Osteoblast (primary cell): ENCODE data around the gene PAK1. TPM values are rescaled to one million over a fixed set of nuclear protein-coding genes. Genes with fewer than 3 reads are reported as not detected.

Source experiments
- DNase-seq: peaks from one replicate; pipeline ENCODE4 v3.0.0; 2011; ENCODE audit warnings: low spot score, mixed read lengths; ENCODE audit not compliant: insufficient read length; ENCODE audit errors: missing footprints
- H2AFZ ChIP-seq: 2 replicates; pipeline ENCODE4 v1.6.0; 2011; ENCODE audit warnings: mild to moderate bottlenecking, low read length
- H3K27ac ChIP-seq: 2 replicates; pipeline ENCODE4 v1.5.1; 2011; ENCODE audit warnings: mild to moderate bottlenecking, low read depth, low read length, moderate library complexity
- H3K27me3 ChIP-seq: 2 replicates; pipeline ENCODE4 v1.6.0; 2012; ENCODE audit warnings: mild to moderate bottlenecking, control low read depth, inconsistent platforms, low read length, moderate library complexity; ENCODE audit not compliant: insufficient read depth
- H3K36me3 ChIP-seq: 2 replicates; pipeline ENCODE4 v1.5.1; 2011; ENCODE audit warnings: mild to moderate bottlenecking, low read length, control low read depth, moderate library complexity; ENCODE audit not compliant: insufficient read depth
- H3K4me1 ChIP-seq: 2 replicates; pipeline ENCODE4 v1.5.1; 2011; ENCODE audit warnings: mild to moderate bottlenecking, low read length, control low read depth, moderate library complexity; ENCODE audit not compliant: insufficient read depth
- H3K4me2 ChIP-seq: 2 replicates; pipeline ENCODE4 v1.6.0; 2011; ENCODE audit warnings: mild to moderate bottlenecking, low read length; ENCODE audit not compliant: insufficient read depth
- H3K4me3 ChIP-seq: fragments of 200-600 bp; sonication (generic); 3 replicates; pipeline ENCODE4 v1.5.1; 2012; ENCODE audit warnings: mild to moderate bottlenecking, low read length, inconsistent platforms; ENCODE audit not compliant: insufficient read depth
- H3K79me2 ChIP-seq: 2 replicates; pipeline ENCODE4 v1.6.0; 2012; ENCODE audit warnings: mild to moderate bottlenecking, low read length, control low read depth, inconsistent platforms; ENCODE audit not compliant: insufficient read depth
- H3K9me3 ChIP-seq: 2 replicates; pipeline ENCODE4 v1.5.1; 2011; ENCODE audit warnings: low read depth, low read length, control low read depth
- H4K20me1 ChIP-seq: 2 replicates; pipeline ENCODE4 v1.6.0; 2012; ENCODE audit warnings: mild to moderate bottlenecking, low read length, control low read depth; ENCODE audit not compliant: insufficient read depth
- total RNA-seq: library from RNA; depleted of rRNA; stranded (reverse); fragments of >200 nt; gene quantifications from 2 replicates; pipeline ENCODE4 v1.2.3, GENCODE V29; 2012
- TF ChIP-seq, protein P1 (sequence below): IDR thresholded peaks from 2 replicates; pipeline ENCODE4 v1.5.1; 2011; ENCODE audit warnings: mild to moderate bottlenecking, low read depth, low read length, moderate library complexity; ENCODE audit errors: extremely low read depth

Gene PAK1
- total RNA-seq, 1 donor = 34.4 TPM

DNA sequence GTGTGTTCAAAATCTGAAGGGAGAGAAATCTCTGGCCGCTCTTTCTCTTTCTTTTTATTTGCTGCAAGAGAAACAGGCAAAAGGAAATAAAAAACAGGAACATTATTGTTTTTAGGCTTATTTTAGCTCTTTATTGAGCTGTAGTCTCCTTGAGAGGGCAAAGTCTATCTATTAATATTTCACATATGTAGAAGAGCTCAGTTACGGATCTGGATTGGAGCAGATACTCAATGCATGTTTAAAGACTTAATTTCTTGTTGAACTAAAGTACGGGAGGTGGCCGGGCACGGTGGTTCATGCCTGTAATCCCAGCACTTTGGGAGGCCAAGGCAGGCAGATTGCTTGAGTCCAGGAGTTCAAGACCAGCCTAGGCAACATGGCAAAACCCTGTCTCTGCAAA lies 94.0 kb downstream of the PAK1 start:
- TF ChIP-seq, protein P1, sequence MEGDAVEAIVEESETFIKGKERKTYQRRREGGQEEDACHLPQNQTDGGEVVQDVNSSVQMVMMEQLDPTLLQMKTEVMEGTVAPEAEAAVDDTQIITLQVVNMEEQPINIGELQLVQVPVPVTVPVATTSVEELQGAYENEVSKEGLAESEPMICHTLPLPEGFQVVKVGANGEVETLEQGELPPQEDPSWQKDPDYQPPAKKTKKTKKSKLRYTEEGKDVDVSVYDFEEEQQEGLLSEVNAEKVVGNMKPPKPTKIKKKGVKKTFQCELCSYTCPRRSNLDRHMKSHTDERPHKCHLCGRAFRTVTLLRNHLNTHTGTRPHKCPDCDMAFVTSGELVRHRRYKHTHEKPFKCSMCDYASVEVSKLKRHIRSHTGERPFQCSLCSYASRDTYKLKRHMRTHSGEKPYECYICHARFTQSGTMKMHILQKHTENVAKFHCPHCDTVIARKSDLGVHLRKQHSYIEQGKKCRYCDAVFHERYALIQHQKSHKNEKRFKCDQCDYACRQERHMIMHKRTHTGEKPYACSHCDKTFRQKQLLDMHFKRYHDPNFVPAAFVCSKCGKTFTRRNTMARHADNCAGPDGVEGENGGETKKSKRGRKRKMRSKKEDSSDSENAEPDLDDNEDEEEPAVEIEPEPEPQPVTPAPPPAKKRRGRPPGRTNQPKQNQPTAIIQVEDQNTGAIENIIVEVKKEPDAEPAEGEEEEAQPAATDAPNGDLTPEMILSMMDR = no peak
- H3K27ac ChIP-seq = no peak overlapping the region
- no peak for DNase-seq
- no peaks in the 10 kb centered on the region for H3K27me3 ChIP-seq
- no peak overlapping the region for H3K4me2 ChIP-seq
- H3K79me2 ChIP-seq = no peaks in the 10 kb centered on the region
- H3K36me3 ChIP-seq = peaks cover 4% of the 10 kb centered on the region
- peaks cover 15% of the 10 kb centered on the region for H3K4me1 ChIP-seq
- H3K4me3 ChIP-seq = no peak overlapping the region
- H2AFZ ChIP-seq = no peak overlapping the region
- no peaks in the 10 kb centered on the region for H4K20me1 ChIP-seq
- H3K9me3 ChIP-seq = no peaks in the 10 kb centered on the region

DNA sequence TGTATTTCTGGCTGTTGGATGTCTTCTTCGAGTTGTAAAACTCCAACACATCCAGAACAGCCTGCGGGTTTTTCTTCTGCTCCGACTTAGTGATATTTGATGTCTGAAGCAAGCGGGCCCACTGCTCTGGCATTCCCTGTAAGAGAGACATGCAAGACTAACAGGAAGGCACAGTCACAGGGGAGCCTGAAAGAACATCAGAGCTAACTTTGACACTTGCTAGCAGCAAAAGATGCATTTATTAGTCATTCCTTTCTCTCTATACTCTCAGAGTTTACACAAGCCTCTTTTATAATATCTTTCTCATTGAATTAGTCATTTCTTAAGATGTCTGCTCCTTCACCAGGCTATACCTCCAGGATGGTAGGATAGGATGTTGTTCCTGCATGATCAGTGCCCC lies 94.6 kb downstream of the PAK1 start:
- H3K36me3 ChIP-seq = peaks cover 4% of the 10 kb centered on the region
- no peak overlapping the region for H3K4me3 ChIP-seq
- no peaks in the 10 kb centered on the region for H3K27me3 ChIP-seq
- no peaks in the 10 kb centered on the region for H4K20me1 ChIP-seq
- peaks cover 20% of the 10 kb centered on the region for H3K4me1 ChIP-seq
- H3K79me2 ChIP-seq = no peaks in the 10 kb centered on the region
- TF ChIP-seq, protein P1 = no peak
- DNase-seq = no peak
- no peak overlapping the region for H2AFZ ChIP-seq
- no peaks in the 10 kb centered on the region for H3K9me3 ChIP-seq
- no peak overlapping the region for H3K4me2 ChIP-seq
- no peak overlapping the region for H3K27ac ChIP-seq

DNA sequence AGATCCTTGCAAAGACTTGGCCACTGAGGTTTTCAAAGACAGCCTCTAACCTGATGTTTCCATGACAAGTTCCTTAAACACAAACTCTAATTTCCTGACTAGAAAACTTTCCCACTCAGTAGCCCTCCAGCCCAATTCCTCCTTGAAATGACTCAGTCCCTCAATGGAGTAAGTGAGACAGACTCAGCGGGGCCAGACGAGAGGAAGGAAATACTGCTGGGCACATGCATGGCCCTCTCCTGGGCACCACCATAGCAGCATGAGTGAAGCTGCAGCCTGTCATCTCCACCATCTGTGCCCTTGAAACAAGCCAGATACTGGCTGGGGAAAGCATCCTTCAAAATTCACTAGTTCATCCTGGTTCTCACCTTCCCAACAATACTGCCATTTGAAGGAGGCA lies 96.2 kb downstream of the PAK1 start:
- H3K9me3 ChIP-seq = no peaks in the 10 kb centered on the region
- H4K20me1 ChIP-seq = no peaks in the 10 kb centered on the region
- TF ChIP-seq, protein P1 = no peak
- peaks cover 4% of the 10 kb centered on the region for H3K36me3 ChIP-seq
- no peaks in the 10 kb centered on the region for H3K79me2 ChIP-seq
- H3K4me3 ChIP-seq = no peak overlapping the region
- H3K27ac ChIP-seq = no peak overlapping the region
- no peaks in the 10 kb centered on the region for H3K27me3 ChIP-seq
- H2AFZ ChIP-seq = no peak overlapping the region
- no peak overlapping the region for H3K4me2 ChIP-seq
- H3K4me1 ChIP-seq = peaks cover 22% of the 10 kb centered on the region
- DNase-seq = no peak

DNA sequence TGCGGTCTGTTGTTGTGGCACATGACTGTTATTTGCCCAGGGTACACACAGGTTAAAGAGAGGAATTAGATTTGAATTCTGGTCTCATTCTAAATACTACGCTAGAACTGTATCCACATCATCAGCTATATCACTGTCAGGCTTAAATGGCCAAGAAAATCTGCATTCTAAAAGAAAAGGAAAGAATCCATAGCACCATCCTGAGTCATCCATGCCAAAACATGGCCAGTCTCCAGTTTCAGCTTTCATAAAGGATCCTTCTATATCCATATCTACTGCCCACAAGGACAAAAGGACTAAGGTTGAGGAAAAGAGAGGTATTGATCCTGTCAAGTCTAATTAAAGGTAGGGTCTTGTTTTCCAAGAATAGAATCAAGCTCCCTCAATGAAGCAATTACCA lies 98.8 kb downstream of the PAK1 start:
- Histone ChIP-seq H3K36me3 (peaks cover 4% of the 10 kb centered on the region), H3K4me2 (peak overlapping the region; percentile 9), H3K79me2 (no peaks in the 10 kb centered on the region), H4K20me1 (no peaks in the 10 kb centered on the region), H3K4me1 (peaks cover 13% of the 10 kb centered on the region), H3K9me3 (no peaks in the 10 kb centered on the region), H3K27ac (peak overlapping the region; percentile 47), H3K4me3 (no peak overlapping the region), H2AFZ (no peak overlapping the region), H3K27me3 (no peaks in the 10 kb centered on the region)
- peak; percentile 55 for DNase-seq
- TF ChIP-seq, protein P1 = no peak
